ENCODE results near the gene CDHR4. TPM values are rescaled to one million over a fixed set of nuclear protein-coding genes. Genes with fewer than 3 reads are reported as not detected.
A peak's percentile ranks its signal among the peaks of the same experiment; 100 is the strongest.

Gene CDHR4
- polyA plus RNA-seq, 4 donors: 0.16 TPM; not detected in 3

GRCh38 chr3:49804141-49805041 is 4.7 kb upstream of the CDHR4 start:
- no peak for DNase-seq (ENCODE audit: low read depth in 4 of 4, low spot score in 2 of 4)

DNA sequence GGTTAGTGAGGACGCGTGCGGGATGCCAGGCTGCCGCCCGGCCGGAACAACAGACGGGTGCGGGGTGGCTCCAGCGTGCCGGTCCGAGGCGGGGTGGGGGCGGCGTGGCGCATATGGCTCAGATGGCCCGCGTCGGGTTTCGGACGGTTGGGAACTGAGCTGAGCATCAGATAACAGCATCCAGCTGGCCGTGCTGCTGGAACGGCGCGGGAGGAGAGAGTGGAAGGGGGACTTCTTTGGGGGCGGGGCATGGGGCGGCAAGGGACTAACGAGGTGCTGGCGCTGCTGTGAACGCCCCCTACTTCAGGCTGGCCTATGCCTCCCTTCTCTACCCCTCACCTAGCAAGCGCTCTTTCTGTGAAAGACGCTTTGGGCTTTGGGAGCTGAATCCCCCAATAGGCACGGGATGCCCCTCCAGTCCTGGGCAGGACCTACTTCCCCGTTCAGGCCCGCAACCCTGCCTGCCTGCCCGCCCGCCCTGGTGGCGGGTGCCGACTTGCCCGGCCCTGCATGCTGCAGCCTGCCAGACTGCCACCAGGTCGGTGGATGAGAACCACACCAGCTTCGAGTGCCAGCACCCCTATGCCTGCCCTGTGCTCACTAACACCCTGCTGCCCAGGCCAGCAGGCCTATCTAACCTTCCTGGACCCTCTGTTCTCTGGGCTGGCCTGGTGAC is 3.9 kb upstream of the CDHR4 start:
- peak in 2 of 4 donors; percentile 55 to 58 for DNase-seq (ENCODE audit: low read depth in 4 of 4, low spot score in 2 of 4)

DNA sequence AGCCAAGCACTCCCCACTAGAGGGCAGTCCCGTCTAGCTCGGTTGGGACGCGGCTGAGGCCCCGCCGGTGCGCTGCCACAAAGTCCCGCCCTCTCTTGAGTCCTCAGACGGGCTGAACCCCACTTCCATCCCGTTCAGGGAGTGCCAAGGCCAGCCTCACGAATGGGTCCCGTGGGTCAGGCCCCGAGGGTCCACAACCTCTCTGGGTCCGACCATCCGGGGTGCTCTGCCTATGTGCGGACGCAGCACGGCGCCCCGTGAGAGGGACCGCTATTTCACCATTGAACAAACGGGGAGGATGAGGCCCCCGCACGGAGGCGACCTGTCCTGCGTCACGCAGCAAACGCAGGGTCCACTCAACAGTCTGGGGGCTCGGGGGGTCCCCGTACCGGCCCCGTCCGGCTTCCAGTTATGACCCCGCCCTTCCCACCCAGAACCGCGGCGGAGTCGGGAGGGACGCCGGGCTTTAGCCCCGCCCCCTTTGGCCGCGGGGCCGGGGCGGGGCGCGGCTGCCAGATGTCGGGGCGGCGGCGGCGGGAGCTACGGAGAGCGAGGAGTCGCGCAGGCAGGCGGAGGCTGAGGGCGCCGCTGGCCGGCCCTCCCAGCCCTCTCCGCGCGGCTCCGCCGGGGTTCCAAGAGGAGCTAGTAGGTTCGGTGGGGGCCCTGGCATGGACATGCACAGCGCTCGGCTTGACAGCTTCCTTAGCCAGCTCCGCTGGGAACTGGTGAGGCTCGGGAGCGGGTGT is 3.2 kb upstream of the CDHR4 start, which contains the start of gene INKA1:
TSS of gene INKA1 (plus strand) at position 543 of the 746 bp plus-strand sequence. CDS start at position 675, 132 bp downstream.
- DNase-seq (ENCODE audit: low read depth in 4 of 4, low spot score in 2 of 4): peak; percentile 62 to 85 (median 76)

DNA sequence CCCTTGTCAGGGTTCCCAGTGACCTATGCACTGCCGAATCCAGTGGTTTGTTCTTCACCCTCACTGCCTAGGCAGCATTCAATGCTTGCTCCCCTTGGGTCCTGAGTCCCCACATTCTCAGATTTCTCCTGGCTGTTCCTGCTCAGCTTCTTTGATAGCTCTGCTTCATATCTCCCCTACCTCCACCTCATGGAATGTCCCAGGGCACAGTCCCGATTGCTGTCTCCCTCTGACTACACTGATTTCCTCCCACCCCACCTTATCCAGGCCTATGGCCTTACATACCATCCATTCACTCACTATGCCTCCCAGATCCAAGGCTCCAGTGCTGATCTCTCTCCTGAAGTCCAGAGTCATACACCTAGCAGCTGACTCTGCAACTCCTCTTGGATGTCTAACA is 1.5 kb upstream of the CDHR4 start:
- no peak for DNase-seq (ENCODE audit: low read depth in 4 of 4, low spot score in 2 of 4)

DNA sequence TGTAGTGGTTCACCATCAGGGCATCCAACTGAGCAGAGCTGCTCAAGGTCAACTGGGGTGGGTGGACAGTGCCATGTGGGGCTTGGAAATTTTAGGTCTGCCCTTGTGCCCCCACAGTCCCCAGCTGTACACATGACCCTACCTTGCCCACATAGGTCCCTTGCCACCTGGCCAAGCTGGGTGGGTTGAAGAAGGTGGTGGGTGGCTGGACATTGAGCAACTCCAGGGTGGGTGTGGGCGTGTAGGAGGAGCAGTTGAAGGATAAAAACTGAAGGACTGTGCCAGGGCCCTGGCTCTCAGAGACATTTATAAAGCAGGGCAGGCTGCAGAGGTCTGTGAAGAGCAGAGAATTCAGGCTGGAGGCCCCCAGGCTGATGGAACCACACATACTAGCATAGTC is 568 bp downstream of the CDHR4 start:
- no peak for DNase-seq (ENCODE audit: low read depth in 4 of 4, low spot score in 2 of 4)

DNA sequence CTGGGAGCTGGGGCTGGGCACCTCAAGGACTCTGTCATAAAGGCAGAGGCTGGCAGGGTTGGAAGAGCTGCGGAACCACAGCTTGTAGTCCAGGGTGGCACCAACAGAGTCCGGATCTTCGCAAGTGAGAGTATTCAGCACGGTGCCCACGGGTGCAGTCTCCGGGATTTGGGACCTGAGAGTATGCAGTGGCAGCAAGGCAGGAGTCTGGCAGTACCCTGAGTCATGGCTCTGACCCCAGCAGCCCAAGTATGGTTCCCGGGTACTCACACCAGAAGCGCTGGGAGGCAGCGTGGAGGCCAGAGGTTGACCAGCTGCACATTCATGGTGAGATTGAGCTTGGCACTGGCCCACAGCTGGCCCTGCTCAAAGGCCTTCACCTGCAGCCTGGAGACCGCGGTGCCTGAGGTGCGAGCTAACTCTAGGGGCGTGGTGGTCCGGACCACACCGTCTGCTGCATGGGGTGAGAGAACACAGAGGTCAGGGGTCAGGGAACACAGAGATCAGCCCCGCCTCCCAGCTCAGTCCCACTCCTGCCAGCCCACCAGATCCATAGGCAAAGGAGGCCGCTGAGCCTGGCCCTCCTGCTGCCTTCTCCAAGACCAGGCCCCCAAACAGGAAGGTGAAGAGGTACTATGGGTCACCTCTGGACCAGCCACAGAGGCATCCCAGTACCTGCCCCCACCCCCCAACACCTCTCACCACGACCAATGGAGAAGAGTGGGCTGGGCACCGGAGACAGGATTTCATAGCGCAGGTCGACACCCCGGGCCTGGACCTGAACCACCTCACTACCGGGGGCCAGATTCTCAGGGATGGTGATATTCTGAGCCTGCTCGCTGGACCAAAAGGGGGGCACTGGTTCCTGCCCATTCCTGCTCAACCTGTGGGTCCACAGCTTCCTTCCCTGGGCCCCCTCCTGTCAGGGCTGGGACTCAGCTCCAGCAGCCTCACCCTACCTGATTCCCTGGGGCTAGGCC is 4.5 kb downstream of the CDHR4 start:
- no peak for DNase-seq (ENCODE audit: low read depth in 4 of 4, low spot score in 2 of 4)

GRCh38 chr3:49794431-49794830 is 5.2 kb downstream of the CDHR4 start:
- DNase-seq (ENCODE audit: low read depth in 4 of 4, low spot score in 2 of 4): no peak

- no peak for DNase-seq (ENCODE audit: low read depth in 4 of 4, low spot score in 2 of 4)
Observed at GRCh38 chr3:49793486-49794085, 6.1 kb downstream of the CDHR4 start.

DNA sequence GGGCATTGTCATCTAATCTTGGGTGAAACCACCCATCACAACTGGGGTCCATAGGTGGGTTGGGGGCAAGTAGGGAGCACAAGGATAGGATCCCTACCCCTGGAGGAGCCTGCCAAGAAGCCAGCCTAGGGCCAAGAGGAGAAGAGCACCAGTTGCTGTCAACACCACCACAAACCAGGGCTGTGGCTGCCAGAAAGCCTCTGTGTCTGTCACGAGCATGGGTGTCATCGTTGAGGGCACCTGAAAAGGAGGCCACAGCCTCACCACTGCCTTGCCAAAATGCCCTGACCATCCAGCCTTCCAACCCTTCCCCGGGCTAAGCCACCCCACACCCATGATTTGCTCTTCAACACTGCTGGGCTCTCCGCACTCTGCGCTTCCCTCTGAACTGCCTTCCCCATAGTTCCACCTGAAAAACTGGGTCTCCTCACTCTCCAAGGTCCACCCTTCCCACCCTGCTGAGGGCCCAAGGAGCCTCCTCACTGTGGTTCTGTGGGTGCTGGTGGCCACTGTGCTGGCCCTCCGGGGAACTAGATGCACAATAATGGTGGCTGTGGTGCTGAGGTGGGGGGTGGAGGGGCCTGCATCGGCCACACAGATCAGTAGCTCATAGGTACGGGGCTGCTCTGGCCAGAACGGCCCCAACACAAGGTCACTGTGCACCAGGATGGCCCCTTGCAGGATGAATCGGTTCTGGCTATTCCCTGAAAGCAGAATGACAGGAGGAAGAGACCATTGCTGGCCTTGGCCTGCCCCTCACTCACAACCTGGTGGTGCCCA is 7.1 kb downstream of the CDHR4 start:
- no peak for DNase-seq (ENCODE audit: low read depth in 4 of 4, low spot score in 2 of 4)

DNA sequence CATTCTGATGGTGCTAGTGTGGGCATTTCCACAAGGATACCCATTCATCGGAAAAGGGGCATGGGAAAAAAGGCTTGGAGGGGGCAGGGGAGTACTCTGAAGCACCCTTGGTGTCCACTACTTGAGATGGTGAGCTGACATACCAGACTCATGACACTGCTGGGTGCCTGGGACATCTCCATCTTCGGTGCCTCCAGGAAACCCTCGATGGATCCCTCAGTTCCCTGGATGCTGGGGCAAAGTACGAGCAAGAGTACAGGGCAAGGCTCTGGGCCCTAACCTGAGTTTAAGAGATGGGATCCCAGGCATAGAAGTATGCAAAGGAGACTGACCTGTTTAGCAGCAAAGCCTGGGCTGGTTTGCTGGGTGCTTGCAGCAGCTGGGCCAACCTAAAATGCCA is 8.1 kb downstream of the CDHR4 start:
- DNase-seq (ENCODE audit: low read depth in 4 of 4, low spot score in 2 of 4): no peak

DNA sequence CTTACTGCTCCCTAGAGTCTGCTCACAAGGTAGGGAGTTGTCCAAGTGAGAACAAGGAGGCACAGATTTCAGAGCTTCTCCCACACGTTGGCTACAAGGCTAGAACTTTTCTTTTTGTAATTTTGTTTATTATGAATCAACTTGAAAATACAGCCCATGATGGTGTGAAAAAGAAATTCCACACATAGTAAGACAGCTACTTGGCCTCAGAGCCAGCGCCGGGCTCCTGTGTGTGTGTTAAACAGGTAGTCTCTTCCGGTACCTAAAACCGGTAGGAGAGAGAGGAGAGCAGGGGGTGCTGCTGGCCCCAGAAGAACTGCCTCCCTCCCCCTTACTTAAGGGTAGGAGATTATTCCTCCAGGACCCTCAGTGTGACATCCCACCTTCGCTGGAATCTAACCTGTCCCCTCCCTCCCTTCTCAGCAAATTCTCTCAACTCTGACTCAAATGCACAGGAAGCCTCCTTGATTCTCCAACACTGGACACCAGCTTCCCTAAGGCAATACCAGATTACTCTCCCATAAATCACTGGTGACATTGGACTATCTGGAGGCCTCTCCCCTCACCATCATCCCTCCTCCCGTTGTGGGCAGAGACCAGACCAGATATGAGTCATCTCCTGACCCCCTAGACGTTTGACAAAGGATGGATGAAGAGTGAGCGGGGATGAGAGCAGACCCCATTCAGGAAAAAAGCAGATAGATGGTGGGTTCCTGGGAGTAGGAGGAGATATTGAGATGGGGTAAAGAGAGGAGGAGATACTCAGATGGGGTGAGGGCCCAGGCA is 8.9 kb downstream of the CDHR4 start:
- DNase-seq (ENCODE audit: low read depth in 4 of 4, low spot score in 2 of 4): no peak

DNA sequence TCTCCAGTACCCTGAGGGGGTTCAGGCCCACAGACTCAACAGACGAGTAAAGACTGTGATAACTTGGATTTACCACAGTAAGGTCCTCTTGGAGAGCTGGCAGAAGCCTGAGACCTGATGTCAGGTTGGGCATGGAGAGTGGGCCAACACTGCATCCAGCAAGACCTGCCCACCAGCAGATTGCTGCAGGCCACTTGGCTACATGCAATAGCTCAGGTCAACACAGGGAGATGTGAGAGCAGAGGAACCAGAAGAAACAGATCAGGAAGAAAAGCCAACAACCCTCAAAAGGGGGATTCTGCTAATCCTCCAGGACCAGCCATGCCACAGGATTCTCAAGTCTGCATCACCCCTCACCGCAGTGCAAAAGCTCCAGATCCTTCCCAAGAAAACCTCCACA is 11.6 kb downstream of the CDHR4 start:
- DNase-seq (ENCODE audit: low read depth in 4 of 4, low spot score in 2 of 4): no peak

DNA sequence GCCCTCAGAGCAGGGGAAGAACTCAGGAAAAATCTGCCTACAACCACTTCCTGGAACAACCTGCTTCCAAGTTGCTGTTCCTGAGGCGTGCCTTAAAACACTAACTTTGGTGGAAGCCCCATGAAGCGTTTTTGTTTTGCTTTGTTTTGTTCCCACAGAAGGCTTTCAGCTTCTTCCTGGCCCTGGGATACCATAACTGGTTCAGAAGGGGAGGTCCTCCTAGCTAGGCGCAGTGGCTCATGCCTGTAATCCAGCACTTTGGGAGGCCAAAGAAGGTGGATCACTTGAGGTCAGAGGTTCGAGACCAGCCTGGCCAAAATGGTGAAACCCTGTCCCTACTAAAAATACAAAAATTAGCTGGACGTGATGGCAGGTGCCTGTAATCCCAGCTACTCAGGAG is 12.1 kb downstream of the CDHR4 start:
- DNase-seq (ENCODE audit: low read depth in 4 of 4, low spot score in 2 of 4): no peak

- DNase-seq (ENCODE audit: low read depth in 4 of 4, low spot score in 2 of 4): no peak
Observed at GRCh38 chr3:49787182-49787464, 12.6 kb downstream of the CDHR4 start.

- peak; percentile 98 to 100 (median 100) for DNase-seq (ENCODE audit: low read depth in 4 of 4, low spot score in 2 of 4)
Observed at GRCh38 chr3:49786357-49787181, 13.1 kb downstream of the CDHR4 start, which contains the start of gene IP6K1. IP6K1 (minus strand) TSS chr3:49786542; CDS start chr3:49748040, 38,502 bp downstream.

DNA sequence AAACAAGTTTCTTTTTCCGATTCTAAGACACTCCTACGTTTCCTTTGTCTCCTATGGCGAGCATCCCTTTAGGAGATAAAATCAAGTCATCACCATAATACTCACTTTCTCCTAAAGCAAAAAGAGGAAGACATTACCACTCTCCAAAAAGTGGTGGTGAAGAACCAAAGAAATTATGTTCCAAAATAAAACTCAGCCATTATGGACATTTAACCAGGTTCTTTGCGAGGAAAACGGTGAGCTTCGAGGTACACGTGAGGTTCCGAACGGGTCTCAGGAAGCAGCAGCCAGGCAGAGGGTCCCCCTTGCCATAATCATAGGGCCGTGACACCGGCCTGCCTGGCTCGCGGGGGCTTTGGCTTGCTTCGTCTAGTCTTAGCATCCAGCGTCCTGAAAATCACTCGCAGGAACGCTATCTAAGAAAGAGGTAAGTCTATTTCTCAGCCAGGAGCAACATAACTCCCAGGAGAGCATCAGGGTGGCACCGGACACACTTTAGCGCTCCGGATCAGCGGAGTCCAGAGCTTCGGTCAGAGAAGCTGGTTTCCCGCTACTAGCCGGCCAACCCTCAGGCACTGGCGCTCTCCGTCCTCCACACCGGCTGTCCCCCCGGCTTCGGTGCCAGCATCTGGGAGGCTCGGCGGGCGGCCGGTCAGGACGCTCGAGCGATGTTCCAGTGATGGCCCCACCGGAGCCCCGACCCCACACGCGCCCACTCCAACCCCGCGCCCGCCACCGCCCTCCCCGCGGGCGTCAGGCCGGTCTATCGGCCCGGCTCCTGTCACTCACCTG is 13.9 kb downstream of the CDHR4 start:
- peak in 1 of 4 donors; percentile 56 for DNase-seq (ENCODE audit: low read depth in 4 of 4, low spot score in 2 of 4)

All from left renal cortex interstitium (tissue), 4 donors.